HG03575 (cell line): ENCODE measurements around the gene DAAM2.

Experiments used
- ATAC-seq: cut with Tn5 transposase; IDR thresholded peaks from one replicate; pipeline ENCODE4 v1.9.1; 2021; ENCODE audit not compliant: unreplicated experiment, insufficient number of reproducible peaks, low FRiP score; ENCODE audit errors: extremely low read depth

The DAAM2 gene

GRCh38 chr6:39912446-39912845, 120.3 kb downstream of the DAAM2 start:
- no peak for ATAC-seq

GRCh38 chr6:39913391-39913916, 121.3 kb downstream of the DAAM2 start:
- no peak for ATAC-seq

DNA sequence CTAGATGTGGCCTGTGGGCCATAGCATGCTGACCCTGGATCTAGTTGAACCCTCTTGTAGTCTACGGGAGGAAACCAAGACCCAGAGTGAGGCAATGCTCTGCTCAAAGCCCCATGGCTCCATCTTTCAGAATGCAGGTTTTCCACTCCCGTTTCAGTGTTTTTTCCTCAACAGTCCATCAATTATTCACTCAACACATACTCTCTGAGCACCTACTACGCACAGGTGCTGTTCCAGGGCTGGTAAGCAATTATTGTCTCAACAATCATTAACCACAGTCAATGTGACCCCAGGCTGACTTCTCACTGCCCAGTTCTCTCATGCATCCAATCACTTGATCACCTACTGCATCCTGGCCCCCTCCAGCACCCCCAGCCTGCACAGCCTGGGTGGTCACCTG, 122.1 kb downstream of the DAAM2 start:
- ATAC-seq, result no peak

- ATAC-seq, result no peak
Observed at GRCh38 chr6:39915866-39916265, 123.7 kb downstream of the DAAM2 start.

DNA sequence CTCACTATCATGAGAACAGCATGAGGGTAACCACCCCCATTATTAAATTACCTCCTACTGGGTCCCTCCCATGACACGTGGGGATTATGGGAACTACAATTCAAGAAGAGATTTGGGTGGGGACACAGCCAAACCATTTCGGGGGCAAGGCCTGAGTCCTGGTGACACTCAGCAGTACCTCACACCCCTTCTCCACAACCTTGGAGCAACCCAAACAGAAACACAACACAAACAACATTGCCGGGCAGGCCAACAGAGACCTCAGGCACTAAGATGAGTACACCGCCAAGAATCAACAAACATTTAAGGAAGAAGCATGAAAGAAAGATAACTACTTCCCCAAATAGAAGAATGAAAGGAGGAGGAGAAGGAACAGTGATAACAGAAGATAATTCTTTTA, 125.2 kb downstream of the DAAM2 start:
- no peak for ATAC-seq

- ATAC-seq, result no peak
Observed at GRCh38 chr6:39917981-39918380, 125.8 kb downstream of the DAAM2 start.

DNA sequence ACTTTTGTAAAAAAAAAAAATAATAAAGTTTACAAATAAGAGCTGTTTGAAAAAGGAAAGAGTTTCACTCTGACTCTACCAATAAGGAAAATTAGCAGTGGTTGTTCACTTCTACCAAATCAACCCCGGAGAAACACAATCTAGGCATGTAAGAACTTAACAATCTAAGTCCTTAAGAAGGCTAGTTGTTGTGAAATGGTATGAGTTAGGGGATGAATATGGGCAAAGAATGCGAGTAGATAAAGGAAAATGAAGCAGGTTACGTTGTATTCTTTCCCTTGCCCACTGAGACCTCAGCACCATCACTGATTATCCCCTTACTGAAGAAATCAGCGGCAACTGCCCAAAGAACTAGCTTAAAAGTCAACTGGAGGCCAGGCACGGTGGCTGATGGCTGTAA, 126.7 kb downstream of the DAAM2 start:
- no peak for ATAC-seq

DNA sequence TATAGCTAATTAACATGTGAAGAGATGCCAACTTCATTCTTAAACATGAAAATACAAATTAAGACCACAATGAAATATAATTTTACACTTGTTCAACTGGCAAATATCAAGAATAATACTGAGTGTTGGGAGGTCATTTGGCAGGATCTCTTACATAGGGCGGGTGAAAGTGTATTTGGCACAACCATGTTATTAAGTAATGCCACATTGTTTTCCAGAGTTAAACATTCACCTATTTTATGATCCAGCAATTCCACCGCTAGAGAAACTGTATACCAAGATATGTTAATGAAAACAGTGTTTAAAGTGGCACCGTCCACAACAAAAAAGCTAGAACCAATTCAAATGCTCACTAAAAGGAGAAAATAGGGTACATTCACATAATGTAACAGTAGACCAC, 128.0 kb downstream of the DAAM2 start:
- ATAC-seq, result no peak

- no peak for ATAC-seq
Observed at GRCh38 chr6:39922821-39923220, 130.6 kb downstream of the DAAM2 start.

DNA sequence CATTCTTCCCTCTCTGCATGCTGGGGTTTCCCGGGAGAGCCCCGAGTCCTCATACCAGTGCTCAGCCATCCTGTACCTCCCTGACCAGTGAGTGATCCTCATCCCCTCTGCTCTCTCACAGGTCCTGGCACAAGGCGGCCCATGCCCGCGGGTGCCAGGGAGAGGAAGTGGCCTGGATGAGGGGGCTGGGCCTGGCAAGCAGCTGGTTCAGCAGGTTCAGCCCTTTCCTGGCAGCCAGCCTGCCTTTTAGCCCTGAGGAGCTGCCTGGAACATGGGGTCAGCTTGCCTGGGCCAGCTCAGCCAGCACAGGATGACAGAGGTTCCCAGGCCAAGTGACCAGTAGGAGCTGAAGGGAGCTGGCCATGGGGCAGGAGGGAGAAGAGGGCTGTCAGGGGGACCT, 131.2 kb downstream of the DAAM2 start:
- no peak for ATAC-seq

DNA sequence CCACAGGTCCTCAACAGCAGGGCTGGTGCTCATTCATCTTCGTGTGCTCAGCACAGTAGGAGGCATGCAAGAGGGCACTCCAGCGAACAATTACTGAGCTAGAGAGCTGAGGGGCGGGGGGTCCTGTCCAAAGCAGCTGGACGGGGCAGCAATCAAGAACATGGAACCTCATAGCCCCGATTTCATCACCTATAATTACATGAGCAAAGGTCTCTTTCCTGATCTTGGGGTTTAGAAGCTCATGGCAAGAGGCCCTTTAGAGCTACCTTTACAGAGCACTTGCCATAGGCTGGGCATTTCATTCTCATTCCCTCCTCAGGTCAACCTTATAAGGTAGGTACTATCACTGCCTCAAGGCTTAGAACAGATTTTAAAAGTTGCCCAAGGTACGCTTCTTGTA, 131.7 kb downstream of the DAAM2 start:
- no peak for ATAC-seq

DNA sequence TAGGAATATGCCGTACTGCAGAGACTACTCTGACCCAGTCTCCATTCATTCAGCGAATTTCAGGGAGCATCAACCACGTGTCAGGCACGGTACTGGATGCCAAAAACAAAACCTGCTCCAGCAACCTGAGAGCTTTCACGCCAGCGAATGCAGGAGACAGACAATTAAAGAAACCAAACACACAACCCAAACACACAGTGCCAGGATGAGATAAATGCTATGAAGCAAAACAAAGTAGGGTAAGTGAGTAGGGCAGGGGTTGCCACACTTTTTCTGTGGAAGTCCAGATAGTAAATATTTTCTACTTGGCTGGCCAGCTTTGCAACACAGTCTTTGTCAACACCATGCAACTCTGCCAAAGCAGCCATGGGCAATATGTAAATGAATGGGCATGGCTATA, 132.1 kb downstream of the DAAM2 start:
- no peak for ATAC-seq

DNA sequence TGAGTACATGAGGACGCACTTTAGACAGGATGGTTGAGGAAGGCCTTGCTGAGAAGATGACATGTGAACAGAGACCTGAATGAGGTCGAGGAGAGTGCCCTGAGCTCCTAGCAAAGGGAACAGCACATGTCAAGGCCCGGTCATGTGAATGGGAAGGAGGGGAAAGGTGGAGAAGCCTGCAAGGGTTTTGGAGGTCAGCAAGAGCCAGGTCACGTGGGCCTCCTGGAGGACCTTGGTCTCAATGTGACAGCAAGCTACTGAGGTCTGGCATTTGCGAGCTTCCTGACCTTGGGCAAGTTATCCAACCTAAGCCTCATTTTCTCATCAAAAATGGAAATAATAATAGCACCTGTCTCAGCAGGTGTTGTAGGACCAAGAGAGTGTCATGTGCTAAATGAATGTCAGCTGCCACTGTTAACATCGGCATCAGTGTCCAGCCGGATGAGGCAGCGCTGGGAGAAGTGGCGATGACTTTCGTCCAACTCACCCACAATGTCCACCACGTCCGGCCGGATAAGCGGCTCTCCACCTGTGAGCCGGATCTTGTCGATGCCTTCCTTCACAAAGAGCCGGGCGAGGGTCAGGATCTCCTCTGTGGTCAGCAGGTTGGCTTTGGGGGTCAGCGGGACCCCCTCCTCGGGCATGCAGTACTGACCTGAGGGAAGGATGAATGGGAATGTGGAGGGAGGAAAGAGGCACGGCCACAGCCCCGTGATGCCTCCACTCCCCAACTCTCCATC, 133.2 kb downstream of the DAAM2 start:
- no peak for ATAC-seq

- ATAC-seq, result no peak
Observed at GRCh38 chr6:39925931-39926290, 133.7 kb downstream of the DAAM2 start.

DNA sequence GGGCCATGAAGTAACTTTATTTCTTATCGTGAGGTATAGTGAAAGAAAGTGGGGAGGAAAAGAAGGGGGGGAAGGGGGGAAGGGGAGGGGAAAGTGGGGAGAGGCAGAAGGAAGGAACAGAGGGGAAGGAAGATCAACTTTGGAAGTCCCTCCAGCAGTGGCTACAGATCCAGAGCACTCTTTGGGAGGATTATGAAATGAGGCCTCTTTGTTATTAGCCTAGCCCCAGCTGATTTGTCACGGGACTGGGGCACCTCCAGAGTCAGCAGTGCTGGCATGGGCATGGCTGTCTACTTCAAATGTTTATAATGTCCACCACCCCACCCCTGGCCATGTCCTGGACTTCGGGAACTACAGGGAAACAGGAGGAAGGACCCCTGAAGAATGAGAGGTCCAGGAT, 134.5 kb downstream of the DAAM2 start:
- ATAC-seq, result no peak

- ATAC-seq, result no peak
Observed at GRCh38 chr6:39927159-39927558, 135.0 kb downstream of the DAAM2 start.

DNA sequence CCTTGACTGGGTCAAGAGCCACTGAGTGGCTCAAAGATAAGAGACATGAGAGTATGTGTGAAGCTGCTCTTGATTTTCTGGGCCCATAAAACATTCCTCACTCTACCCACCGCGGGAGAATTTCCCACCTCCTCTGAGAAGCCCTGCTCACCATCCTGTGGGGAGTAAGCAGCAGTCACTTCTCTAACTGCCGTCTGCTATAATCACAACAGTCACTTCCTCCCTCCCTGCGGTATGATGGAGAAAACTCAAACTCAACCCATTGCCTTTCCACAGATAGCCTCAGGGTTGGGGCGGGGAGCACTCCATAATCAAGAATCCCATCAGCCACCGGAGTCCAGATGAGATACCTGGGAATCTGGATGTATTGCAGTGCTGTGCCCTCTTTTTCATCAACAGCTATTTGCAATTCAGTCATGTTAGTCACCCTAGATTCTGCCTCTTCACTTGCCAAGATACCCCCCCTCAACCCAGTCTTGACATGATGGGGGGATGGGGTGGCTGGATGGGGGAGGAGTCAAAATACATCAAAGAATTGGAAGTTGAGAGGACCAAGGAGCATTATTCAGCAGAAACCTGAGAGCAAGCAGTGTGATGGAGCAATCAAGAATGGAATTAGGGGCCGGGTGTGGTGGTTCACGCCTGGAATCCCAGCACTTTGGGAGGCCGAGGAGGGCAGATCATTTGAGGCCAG, 137.0 kb downstream of the DAAM2 start:
- ATAC-seq, result no peak

DNA sequence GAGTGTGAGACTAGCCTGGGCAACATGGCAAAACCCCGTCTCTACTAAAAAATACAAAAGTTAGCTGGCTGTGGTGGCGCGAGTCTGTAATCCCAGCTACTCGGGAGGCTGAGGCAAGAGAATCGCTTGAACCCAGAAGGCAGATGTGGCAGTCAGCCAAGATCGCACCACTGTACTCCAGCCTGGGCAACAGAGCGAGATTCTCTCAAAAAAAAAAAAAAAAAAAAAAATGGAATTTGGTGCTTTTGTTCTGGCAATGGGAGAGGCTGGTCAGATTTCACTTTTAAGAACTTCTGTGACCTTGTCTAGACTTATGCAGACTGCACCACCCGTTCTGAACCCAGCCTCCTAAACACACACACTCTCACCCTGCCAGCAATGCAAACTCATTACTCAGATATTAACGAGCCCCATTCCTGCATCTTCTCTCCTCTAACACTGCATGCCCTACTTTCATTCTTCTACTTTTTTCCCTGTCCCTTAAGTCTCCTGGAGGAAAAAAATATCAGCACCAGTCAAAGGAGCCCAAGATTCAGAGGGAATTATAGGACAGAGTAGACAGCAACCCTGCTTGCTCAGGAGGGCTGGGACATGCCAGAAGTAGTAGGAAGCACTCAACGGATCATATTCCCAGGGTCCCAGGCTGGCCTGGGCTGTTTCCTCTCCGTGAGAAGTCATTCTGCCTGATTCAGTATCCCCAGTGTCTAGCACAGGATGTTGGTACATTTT, 137.7 kb downstream of the DAAM2 start:
- ATAC-seq, result no peak

DNA sequence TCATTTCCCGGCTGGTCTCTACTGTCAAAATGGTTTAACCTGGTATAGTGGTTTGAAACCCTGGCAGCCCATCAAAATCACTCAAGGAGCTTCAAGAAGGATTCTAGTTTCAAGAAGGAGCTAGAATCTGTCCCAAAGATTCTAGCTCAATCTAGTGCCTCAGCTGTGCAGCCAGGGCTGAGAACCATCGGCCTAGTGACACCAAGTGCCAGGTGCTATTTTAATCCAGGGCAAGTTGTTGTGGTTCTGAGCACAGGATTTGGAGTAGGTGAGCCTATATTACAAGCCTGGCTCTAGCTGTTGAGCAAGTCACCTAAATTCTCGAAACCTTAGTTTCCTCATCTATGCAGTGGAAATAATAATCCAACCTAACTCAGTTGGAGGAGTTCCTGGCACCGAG, 138.4 kb downstream of the DAAM2 start:
- no peak for ATAC-seq

DNA sequence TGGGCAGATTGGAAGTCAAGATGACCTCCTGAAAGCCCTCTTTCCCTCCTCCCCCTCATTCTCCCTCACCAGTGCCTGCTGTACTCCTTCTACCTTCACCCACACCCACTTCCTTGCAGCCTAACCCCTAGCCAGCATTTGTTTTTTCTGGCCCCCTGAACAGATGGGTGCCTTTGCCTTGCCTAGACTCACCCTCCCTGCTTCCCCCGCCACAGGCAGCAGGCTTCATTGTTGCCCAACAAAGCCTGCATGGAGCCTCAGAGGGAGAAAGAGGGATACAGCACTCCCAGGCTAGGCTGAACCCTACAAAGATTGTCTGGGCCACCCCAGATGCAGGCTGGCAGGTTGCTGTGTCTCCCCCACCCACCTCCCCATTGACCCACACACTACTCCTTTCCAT, 139.4 kb downstream of the DAAM2 start:
- no peak for ATAC-seq
